22Rv1 (cell line): ENCODE results near the gene CXCL8.

Source experiments
- ZFX ChIP-seq: fragments of 450-650 bp; IDR thresholded peaks from 2 replicates; pipeline ENCODE4 v1.6.1; 2017; ENCODE audit warnings: antibody characterized with exemption, borderline replicate concordance
- TF ChIP-seq, protein P1 (sequence below): fragments of 450-650 bp; IDR thresholded peaks from 2 replicates; pipeline ENCODE4 v1.5.1; 2017; ENCODE audit warnings: mild to moderate bottlenecking

DNA sequence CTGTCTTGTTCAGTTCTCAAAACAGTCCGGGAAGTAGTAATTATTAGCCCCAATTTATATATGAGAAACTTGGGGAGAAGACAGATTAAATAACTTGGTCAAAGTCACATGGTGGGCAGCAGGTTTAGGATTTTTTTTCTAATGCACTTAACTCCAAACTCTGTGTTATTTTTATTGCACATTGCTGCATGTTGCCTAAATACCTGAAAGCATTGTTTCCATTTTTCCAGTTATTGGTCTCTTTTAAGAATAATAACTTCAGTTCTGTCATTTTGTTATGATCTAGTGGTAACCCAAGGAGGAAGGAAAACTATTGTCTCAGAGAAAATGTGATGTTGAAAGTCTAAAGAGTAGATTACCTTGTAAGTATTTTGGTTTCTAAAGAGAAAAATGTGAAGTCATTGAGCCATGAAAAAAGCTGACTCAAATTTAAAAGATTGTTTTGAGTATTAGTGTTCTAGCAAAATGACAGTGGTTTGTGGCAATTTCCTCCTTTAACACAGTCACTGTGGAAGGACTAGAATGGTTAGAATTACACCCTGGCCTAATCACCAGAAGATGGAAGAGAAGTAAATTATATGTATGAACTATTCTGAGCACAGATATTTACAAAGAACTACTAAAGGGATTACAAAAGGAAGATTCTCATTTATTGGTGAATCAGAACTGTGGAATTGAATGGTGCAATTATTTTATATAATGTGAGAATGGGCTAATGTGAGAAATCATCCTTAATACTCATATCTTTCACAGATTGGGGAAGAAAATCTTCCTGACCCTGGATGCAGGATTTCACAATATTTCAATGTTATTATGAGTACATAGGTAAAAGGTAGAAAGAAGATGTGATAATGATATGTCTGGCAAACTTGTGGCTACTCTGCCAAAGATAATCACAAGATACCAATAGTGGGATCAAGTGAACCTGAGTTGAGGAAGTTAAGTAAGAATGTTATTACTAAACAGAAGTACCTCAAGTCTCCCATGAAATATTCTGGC is 21.7 kb upstream of the CXCL8 start:
- TF ChIP-seq, protein P1, sequence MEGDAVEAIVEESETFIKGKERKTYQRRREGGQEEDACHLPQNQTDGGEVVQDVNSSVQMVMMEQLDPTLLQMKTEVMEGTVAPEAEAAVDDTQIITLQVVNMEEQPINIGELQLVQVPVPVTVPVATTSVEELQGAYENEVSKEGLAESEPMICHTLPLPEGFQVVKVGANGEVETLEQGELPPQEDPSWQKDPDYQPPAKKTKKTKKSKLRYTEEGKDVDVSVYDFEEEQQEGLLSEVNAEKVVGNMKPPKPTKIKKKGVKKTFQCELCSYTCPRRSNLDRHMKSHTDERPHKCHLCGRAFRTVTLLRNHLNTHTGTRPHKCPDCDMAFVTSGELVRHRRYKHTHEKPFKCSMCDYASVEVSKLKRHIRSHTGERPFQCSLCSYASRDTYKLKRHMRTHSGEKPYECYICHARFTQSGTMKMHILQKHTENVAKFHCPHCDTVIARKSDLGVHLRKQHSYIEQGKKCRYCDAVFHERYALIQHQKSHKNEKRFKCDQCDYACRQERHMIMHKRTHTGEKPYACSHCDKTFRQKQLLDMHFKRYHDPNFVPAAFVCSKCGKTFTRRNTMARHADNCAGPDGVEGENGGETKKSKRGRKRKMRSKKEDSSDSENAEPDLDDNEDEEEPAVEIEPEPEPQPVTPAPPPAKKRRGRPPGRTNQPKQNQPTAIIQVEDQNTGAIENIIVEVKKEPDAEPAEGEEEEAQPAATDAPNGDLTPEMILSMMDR, result no peak
- TF ChIP-seq ZFX, result no peak
